Fibroblast of the conjunctiva (primary cell): Measurements from ENCODE around the gene MICAL3.
A peak's percentile ranks its signal among the peaks of the same experiment; 100 is the strongest.

Source experiments
- DNase-seq: peaks from one replicate; pipeline ENCODE4 v3.0.0-alpha.2; 2010; ENCODE audit warnings: low read depth

Gene MICAL3

GRCh38 chr22:17912945-17913721, 111.2 kb downstream of the MICAL3 start:
- DNase-seq = no peak

- no peak for DNase-seq
These were observed 112.5 kb downstream of the MICAL3 start for GRCh38 chr22:17911887-17912286.

GRCh38 chr22:17911312-17911705, 113.1 kb downstream of the MICAL3 start:
- no peak for DNase-seq

GRCh38 chr22:17910561-17911311, 113.6 kb downstream of the MICAL3 start:
- DNase-seq = peak; percentile 59

GRCh38 chr22:17907748-17908051, 116.7 kb downstream of the MICAL3 start:
- DNase-seq = no peak

GRCh38 chr22:17906978-17907747, 117.2 kb downstream of the MICAL3 start:
- no peak for DNase-seq

- no peak for DNase-seq
These were observed 118.9 kb downstream of the MICAL3 start for GRCh38 chr22:17905445-17905844.

GRCh38 chr22:17903564-17904295, 120.6 kb downstream of the MICAL3 start:
- DNase-seq = no peak

GRCh38 chr22:17902960-17903359, 121.4 kb downstream of the MICAL3 start:
- no peak for DNase-seq

- no peak for DNase-seq
These were observed 126.0 kb downstream of the MICAL3 start for GRCh38 chr22:17898375-17898774.

GRCh38 chr22:17897858-17898257, 126.5 kb downstream of the MICAL3 start:
- no peak for DNase-seq

- no peak for DNase-seq
These were observed 126.9 kb downstream of the MICAL3 start for GRCh38 chr22:17897426-17897825.

- DNase-seq = no peak
These were observed 127.8 kb downstream of the MICAL3 start for GRCh38 chr22:17896586-17896985.

GRCh38 chr22:17893900-17894535, 130.3 kb downstream of the MICAL3 start:
- DNase-seq = no peak

- DNase-seq = no peak
These were observed 132.0 kb downstream of the MICAL3 start for GRCh38 chr22:17892376-17892775.

GRCh38 chr22:17891481-17892167, 132.7 kb downstream of the MICAL3 start:
- DNase-seq = no peak

GRCh38 chr22:17890892-17891291, 133.5 kb downstream of the MICAL3 start:
- DNase-seq = no peak

- no peak for DNase-seq
These were observed 134.1 kb downstream of the MICAL3 start for GRCh38 chr22:17890245-17890671.

GRCh38 chr22:17888855-17889254, 135.5 kb downstream of the MICAL3 start:
- DNase-seq = no peak

- DNase-seq = no peak
These were observed 135.9 kb downstream of the MICAL3 start for GRCh38 chr22:17888439-17888838.

- DNase-seq = no peak
These were observed 139.5 kb downstream of the MICAL3 start for GRCh38 chr22:17884893-17885292.
